ENCODE results near the gene MAN2B2. TPM values are rescaled to one million over a fixed set of nuclear protein-coding genes. Genes with fewer than 3 reads are reported as not detected.
"Not testable (repeated sequence)": the region's sequence is repeated elsewhere in the genome, so short reads cannot be mapped to it uniquely, and the experiment has no call there.

MAN2B2 gene
- total and polyA plus RNA-seq, 7 experiments from 2014 or later = 10.5 to 56.2 (median 32.3) TPM

DNA sequence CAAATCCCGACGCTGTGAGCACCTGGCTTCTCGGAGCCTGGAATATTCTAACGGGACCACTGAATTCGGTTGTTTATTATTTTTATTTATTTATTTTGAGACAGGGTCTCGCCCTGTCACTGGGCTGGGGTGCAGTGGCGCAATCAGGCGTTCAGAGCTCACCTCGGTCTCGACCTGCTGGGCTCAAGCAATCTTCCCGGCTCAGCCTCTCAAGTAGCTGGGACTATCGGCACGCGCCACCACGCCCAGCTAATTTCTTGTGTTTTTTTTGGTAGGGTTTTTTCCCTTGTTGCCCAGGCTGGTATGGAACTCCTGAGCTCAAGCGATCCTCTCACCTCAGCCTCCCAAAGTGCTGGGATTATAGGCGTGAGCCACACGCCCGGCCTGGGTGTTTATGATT is 97.1 kb downstream of the MAN2B2 start:
- H3K4me1 ChIP-seq (ENCODE audit: control insufficient read depth in 2 of 2, insufficient read depth in 2 of 2, low read length in 2 of 2) = peaks cover 23 to 24% of the 10 kb centered on the region in 2 donors
- H3K27me3 ChIP-seq (ENCODE audit: control insufficient read depth in 2 of 2, insufficient read depth in 2 of 2, low read length in 2 of 2) = no peaks in the 10 kb centered on the region
- Mint-ChIP-seq H3K36me3 (peaks cover 4 to 37% (median 27%) of the 10 kb centered on the region in 5 donors), H3K4me3 (no peak overlapping the region), H3K9me3 (peaks cover 0 to 11% (median 0%) of the 10 kb centered on the region in 11 donors), H3K27me3 (peaks cover 0 to 3% (median 0%) of the 10 kb centered on the region in 5 donors), H3K4me1 (peaks cover 25 to 37% (median 36%) of the 10 kb centered on the region in 7 donors), H3K27ac (no peak overlapping the region)
- no peak overlapping the region for H3K27ac ChIP-seq (ENCODE audit: low read depth, low read length)
- ATAC-seq (no peak), DNase-seq (no peak)
- ChIA-PET POLR2A (interaction anchor here (1.0 to 12.6 kb wide), 10 partner anchors 9 to 396 kb away, joined by 3 to 696 read pairs (median 42); partner anchors contain the start of genes BLOC1S4, GRPEL1, KIAA0232 and MAN2B2), CTCF (interaction anchor here (1.2 to 4.9 kb wide), 2 partner anchors 9 to 23 kb away, joined by 3 to 50 read pairs; no protein-coding TSS in a partner anchor)
- peaks cover 0 to 20% (median 11%) of the 10 kb centered on the region in 3 experiments for H3K36me3 ChIP-seq (ENCODE audit: control insufficient read depth in 2 of 3, insufficient read depth in 3 of 3, low read length in 3 of 3)
- intact Hi-C loops (cut with micrococcal nuclease) = loop anchor here in 1 of 2 donors (5.0 kb wide), 1 partner anchor 95 kb away; the partner anchor contains the start of gene MAN2B2
- H3K4me3 ChIP-seq (ENCODE audit: low read length) = no peak overlapping the region
- H3K9me3 ChIP-seq (ENCODE audit: control insufficient read depth in 2 of 3, low read length in 3 of 3) = no peaks in the 10 kb centered on the region

DNA sequence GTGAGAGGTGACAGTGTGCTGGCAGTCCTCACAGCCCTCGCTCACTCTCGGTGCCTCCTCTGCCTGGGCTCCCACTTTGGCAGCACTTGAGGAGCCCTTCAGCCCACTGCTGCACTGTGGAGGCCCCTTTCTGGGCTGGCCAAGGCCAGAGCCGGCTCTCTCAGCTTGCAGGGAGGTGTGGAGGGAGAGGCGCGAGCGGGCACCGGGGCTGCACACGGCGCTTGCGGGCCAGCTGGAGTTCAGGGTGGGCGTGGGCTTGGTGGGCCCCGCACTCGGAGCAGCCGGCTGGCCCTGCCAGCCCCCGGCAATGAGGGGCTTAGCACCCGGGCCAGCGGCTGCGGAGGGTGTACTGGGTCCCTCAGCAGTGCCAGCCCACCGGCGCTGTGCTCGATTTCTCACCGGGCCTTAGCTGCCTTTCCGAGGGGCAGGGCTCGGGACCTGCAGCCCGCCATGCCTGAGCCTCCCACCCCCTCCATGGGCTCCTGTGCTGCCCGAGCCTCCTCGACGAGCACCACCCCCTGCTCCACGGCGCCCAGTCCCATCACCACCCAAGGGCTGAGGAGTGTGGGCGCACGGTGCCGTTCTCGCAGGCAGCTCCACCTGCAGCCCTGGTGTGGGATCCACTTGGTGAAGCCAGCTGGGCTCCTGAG is 97.7 kb downstream of the MAN2B2 start:
- H3K36me3 Mint-ChIP-seq = peaks cover 4 to 41% (median 31%) of the 10 kb centered on the region in 5 donors

More for the DNA sequence above, 97.7 kb downstream of the MAN2B2 start:
- H3K27me3 Mint-ChIP-seq; H3K4me3 ChIP-seq (ENCODE audit: low read length); H3K27ac ChIP-seq (ENCODE audit: low read depth, low read length); ATAC-seq; H3K9me3 ChIP-seq (ENCODE audit: control insufficient read depth in 2 of 3, low read length in 3 of 3); H3K27me3 ChIP-seq (ENCODE audit: control insufficient read depth in 2 of 2, insufficient read depth in 2 of 2, low read length in 2 of 2); DNase-seq: not testable (repeated sequence)
- intact Hi-C loops (cut with micrococcal nuclease) = loop anchor here (1.0 to 5.0 kb wide), 4 partner anchors 8 to 396 kb away; partner anchors contain the start of genes GRPEL1 (in 1 of the 2), MAN2B2 (in 1 of the 2) and TADA2B (in 1 of the 2)
- ChIA-PET CTCF (interaction anchor here (0.7 to 5.5 kb wide), 7 partner anchors 8 to 202 kb away, joined by 3 to 61 read pairs (median 30); partner anchors contain the start of genes BLOC1S4 and MRFAP1L1), POLR2A (interaction anchor here (0.9 to 12.6 kb wide), 14 partner anchors 10 to 396 kb away, joined by 3 to 696 read pairs (median 24); partner anchors contain the start of genes BLOC1S4, GRPEL1, KIAA0232 and MAN2B2)
- H3K36me3 ChIP-seq (ENCODE audit: control insufficient read depth in 2 of 3, insufficient read depth in 3 of 3, low read length in 3 of 3) = peaks cover 0 to 25% (median 11%) of the 10 kb centered on the region in 3 experiments
- Mint-ChIP-seq H3K4me1 (peaks cover 30 to 43% (median 41%) of the 10 kb centered on the region in 7 donors), H3K27ac (peak overlapping the region in 7 of 9 donors; percentile 88 to 100 (median 98)), H3K9me3 (peaks cover 0 to 11% (median 0%) of the 10 kb centered on the region in 11 donors), H3K4me3 (peak overlapping the region in 6 of 10 donors; percentile 90 to 98 (median 96))
- peaks cover 29% of the 10 kb centered on the region in 2 donors for H3K4me1 ChIP-seq (ENCODE audit: control insufficient read depth in 2 of 2, insufficient read depth in 2 of 2, low read length in 2 of 2)

Other genes starting within 250 kb of the MAN2B2 start
- gene PPP2R2C, start 102.6 kb upstream of the MAN2B2 start, total RNA-seq = not detected
- gene PPP2R2C, start 102.6 kb upstream of the MAN2B2 start, polyA plus RNA-seq = not detected
- gene MRFAP1, start 65.5 kb downstream of the MAN2B2 start, total RNA-seq = 100 to 1,000 TPM; 120 to 187 (median 139) TPM
- 100 to 1,000 TPM; 180 to 199 TPM for gene MRFAP1, start 65.5 kb downstream of the MAN2B2 start, polyA plus RNA-seq
- 10 to 100 TPM in 2 of 5 experiments, 1 to 10 TPM in 1, under 1 TPM in 1, not detected in 1; 0.65 to 15.7 (median 8.0) TPM for gene S100P, start 118.7 kb downstream of the MAN2B2 start, total RNA-seq
- not detected for gene S100P, start 118.7 kb downstream of the MAN2B2 start, polyA plus RNA-seq
- gene MRFAP1L1, start 134.7 kb downstream of the MAN2B2 start, total RNA-seq = 100 to 1,000 TPM in 2 of 5 experiments, 10 to 100 TPM in 3; 24.8 to 124 (median 73.6) TPM
- gene MRFAP1L1, start 134.7 kb downstream of the MAN2B2 start, polyA plus RNA-seq = 100 to 1,000 TPM; 116 to 160 TPM
- gene BLOC1S4, start 141.0 kb downstream of the MAN2B2 start, total RNA-seq = 10 to 100 TPM; 18.7 to 45.9 (median 25.0) TPM
- gene BLOC1S4, start 141.0 kb downstream of the MAN2B2 start, polyA plus RNA-seq = 10 to 100 TPM; 69.6 to 80.3 TPM
- 10 to 100 TPM; 15.7 to 24.2 (median 19.8) TPM for gene KIAA0232, start 207.5 kb downstream of the MAN2B2 start, total RNA-seq
- 10 to 100 TPM; 12.0 to 13.3 TPM for gene KIAA0232, start 207.5 kb downstream of the MAN2B2 start, polyA plus RNA-seq

All from naive thymus-derived CD4-positive, alpha-beta T cell (primary cell).